Skeletal muscle cell (primary cell): ENCODE measurements around the gene OCA2.

Source experiments
- DNase-seq: peaks from one replicate; pipeline ENCODE4 v3.0.0-alpha.2; 2010; ENCODE audit warnings: low read depth
- H3K4me3 ChIP-seq: 2 replicates; pipeline ENCODE4 v1.5.1; 2011; ENCODE audit warnings: low read depth, mild to moderate bottlenecking, control low read depth, low read length, moderate library complexity

OCA2 gene

DNA sequence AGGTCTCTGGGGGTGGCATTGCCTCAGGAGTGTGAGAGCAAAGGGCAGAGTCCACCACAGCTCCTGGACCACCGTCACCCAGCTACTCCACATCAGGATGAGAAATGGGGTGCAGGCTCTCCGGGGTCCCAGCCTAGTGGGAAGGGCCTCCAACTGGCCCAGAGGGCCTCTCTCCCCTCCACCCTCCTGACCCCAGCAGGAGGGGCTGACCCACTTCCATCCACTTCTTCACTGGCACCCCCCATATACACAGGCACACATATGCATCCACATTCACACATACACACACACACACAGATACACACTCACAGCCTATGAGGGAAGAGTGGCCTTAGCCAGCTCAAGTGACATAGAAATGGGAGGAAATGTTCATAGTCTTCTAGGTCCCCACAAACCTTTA is 286.0 kb downstream of the OCA2 start:
- H3K4me3 ChIP-seq, result no peak overlapping the region
- no peak for DNase-seq

DNA sequence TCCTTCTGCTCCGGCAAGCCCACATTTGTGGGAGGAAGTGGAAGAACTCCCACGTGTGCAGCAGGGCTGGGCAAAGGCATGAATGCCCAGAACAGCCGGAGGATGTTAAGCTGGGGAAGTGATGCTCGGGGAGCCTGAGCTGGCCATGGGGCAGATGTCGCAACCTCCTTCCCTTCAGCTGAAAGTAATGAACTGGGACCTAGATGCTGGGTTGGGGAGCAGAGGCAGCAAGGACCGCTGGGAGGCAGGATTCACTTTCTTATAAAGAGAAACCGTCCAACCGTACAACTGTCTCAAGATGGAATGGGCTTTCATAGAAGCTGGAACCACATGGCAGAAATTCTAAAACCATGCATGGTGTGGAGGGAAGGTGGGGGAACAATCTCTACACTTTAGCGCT is 290.9 kb downstream of the OCA2 start:
- DNase-seq, result no peak
- no peak overlapping the region for H3K4me3 ChIP-seq

DNA sequence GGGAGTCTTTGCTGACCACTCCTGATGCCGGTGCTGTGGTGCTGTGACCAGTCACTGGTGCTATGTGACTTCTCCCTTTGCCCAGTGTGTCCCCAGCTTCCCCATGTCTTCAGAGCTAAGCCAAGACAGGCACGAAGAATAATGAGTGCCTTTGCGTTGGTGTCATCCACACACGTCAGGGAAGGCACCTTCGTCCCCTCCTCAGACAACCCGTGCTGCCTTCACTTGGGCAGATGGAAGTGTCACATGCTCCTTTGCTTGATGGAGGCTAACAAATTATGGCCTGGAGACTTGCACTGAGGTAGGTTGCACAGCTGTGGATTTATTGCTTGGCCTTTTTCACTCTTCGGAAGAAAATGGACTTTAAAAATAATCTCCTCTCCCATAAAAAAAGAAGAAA is 291.8 kb downstream of the OCA2 start:
- H3K4me3 ChIP-seq, result no peak overlapping the region
- DNase-seq, result no peak

DNA sequence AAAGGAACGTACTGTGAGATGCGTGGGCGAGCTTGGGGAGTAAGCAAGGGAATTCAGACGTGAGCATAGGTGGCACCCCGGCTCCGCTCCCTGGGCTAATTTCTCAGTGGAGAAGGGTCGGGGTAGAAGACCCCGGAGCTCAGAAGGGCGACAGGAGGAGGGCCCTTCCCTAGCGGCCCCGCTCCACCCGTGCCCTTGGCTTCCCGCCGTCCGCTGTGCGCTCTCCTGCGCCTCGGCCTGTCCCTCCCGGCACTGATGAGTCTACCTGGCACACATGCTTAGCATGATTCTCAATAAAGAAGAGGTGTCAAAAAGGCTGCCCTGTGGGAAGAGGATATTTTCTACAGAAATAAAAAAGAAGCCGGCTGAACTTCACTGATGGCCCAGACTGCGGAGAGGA is 292.7 kb downstream of the OCA2 start:
- no peak for DNase-seq
- H3K4me3 ChIP-seq, result no peak overlapping the region

DNA sequence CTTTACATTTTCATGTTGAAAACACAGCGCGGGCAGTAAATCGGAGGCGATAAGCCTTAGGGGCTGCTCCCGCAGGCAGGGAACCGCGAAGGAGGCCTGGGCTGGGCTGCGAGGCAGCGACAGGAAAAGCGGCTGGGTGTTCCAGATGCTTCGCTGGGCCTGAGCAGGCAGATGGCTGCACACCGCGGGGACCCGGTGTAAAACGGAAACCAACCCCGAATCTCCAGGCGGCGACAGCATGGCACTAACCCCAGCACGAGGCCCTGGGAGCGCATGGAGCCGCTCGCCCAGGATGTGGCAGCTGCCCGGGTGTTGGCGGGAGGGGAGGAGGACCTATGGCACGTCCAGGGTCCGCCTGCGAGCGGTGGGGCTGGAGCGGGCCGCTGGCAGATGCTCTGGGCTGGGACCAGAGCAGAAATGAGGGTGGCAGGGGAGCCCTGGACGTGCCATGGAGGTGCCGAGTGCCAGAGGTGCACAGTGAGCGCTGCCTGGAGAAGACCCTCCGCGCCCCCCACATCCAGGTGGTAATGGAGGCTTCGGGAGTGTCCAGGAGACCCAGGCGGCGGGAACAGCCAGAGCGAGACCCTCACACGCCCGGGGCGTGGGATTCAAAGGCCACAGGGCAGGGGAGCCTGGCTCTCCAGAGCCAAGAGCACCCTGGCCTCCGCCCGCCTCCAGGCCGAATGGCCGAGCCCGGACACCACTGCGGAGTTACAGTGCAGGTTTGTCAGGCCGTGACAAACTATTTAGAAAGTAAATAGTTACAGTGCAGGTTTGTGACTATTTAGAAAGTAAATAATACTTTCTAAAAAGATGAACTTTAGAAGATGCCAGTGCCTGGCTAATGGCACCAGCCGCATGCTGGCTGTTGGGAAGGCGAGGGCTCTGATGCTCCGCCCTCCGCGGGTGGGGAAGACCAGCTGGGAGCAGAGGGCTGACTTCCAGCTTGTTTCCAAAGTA is 293.6 kb downstream of the OCA2 start:
- DNase-seq, result no peak
- no peak overlapping the region for H3K4me3 ChIP-seq

DNA sequence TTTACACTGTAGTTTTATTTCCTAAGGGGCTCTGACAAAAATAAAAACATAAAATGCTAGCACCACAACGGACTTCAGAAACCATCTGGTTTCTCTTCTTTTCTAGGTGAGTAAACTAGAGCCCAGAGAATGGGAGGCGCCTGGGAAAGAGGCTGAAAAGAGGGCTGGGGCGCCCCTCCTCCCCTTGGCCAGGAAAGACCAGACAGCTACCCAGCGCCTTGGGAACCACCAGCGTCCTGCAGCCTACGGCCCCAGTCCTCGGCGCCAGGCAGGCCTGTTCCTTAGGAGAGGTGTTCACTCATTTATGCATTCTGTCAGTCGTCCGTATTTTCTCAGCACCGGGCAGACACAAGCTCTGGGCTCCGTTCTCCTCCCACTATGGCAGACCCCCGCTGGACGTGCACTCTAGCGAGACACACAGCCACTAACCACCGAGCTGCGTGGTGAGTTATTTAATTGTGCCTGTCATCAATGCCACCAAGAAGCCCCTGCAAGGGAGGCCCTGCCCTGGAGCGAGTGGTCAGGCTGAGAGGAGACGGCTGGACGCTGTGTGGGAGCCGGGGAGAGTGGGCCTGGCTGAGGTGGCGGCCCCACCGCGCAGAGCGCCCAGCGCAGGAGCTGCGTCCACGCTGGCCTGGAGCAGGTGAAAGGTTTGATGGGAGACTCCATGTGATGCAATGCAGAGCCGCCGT is 294.4 kb downstream of the OCA2 start:
- no peak overlapping the region for H3K4me3 ChIP-seq
- no peak for DNase-seq

DNA sequence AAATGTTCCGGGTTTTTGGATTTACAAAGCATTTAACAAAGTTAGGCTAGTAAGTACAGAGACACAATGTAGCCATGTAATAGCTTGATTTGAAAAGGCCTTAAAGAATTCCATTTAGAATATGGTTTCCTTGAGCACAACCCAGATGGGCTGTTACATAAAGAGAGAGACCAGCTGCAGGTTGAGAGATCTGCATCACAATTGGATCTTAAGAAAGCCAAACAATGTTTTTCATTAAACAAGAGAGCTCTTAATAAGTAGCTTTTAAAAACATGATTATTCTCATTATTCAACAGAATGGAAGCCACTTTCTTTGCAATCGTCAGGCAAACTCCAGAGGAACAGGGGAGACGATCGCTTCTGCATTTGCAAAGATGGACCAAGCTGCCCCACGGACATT is 300.3 kb downstream of the OCA2 start:
- DNase-seq, result no peak
- H3K4me3 ChIP-seq, result no peak overlapping the region

DNA sequence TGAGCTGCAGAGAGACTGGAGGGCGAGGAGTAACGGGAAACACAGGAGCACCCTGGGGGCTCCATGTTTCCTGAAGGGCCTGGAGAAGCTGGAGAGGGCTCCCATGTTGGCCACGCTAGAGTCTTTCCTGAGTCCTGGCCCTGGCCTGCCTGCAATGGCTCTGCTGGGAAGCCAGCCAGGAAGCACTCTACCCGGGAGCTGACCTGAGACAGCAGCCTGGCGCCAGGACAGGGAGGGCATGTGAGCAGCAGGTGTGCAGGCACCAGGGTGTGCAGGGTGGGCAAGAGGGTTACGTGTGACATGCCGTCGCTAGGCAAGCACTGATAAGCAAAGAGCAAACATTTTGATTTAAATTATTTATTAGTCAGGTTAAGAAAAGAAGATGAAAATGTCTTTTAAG is 301.4 kb downstream of the OCA2 start:
- DNase-seq, result no peak
- H3K4me3 ChIP-seq, result no peak overlapping the region

DNA sequence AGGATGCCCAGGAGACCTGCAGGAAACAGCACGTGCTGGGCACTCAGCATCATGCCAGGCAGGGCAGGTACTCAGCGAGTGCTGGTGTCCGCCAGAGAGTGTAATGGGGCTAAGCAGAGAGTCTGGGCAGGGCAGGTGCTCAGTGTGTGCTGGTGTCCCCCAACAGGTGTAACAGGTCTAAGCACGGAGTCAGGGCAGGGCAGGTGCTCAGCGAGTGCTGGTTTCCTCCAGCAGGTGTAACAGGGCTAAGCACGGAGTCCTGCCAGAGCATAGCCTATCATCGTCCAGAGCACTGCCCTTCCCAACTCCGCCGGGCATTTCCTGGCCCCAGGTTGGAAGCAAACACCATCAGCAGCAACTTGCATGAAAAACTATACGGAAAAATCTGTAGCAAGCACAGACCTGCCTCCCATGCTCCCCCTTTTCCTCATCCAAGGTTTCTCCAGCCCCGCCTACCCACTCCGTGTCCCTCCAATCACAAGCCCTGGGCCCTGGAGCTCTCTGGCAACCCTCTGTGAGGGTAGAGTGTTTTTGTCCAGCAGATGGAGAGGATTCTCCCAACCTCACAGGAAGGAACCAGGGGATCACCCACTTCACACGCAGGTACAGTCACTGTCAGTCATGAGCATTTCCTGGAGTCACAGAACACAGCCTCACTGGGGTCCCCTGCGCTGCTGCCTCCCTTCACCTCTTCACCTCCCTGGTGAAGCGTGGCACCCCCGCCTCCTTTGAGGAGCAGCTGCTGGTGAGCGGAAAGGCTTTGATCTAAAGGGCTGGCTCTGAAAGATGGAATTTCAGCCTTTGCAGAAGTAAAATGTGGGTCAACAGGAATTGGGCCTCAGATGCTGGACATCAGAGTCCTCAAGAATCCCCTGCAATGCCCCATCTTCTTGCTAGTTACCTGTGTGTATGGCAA is 302.5 kb downstream of the OCA2 start:
- H3K4me3 ChIP-seq, result no peak overlapping the region
- no peak for DNase-seq

DNA sequence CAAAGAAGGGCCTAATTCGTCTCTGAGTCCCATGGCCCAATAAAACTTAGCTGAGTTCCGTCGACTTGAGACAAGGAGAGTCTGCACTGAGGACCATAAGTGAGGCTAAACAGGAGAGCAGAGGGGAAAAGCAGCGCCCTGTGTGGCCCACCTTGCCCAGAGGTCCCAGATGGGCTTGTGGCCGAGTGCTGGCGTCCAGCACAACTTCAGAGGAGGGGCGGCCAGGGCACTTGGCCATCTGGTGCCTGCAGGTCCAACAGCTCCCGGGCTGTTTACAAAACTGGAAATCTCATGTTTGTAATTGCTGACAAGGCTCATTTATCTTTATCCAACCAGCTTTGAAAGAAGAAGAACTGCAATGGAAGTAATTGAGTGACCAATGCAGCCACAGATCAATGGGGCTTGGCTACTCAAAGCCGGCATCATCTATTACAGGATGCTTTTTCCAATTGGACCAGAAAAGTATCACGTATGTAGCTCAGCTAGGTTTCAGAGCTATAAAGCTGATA is 306.3 kb downstream of the OCA2 start:
- no peak overlapping the region for H3K4me3 ChIP-seq
- DNase-seq, result no peak

DNA sequence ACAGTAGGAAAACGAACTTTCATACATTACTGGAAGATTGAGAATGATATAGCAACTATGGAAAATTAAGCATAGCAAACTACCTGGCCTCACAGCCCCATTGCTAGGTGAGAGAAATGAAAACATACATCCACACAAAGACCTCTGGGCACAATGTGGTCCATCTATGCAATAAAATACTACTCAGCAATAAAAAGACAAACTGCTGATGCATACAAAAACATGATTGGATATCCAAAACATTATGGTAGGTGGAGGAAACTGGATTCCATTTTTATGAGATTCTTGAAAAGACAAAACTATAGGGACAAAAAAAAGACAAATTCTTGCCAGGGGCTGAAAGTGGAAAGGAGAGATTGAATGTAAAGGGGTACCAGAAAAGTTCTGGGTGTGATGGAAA is 308.8 kb downstream of the OCA2 start:
- no peak for DNase-seq
- H3K4me3 ChIP-seq, result no peak overlapping the region

DNA sequence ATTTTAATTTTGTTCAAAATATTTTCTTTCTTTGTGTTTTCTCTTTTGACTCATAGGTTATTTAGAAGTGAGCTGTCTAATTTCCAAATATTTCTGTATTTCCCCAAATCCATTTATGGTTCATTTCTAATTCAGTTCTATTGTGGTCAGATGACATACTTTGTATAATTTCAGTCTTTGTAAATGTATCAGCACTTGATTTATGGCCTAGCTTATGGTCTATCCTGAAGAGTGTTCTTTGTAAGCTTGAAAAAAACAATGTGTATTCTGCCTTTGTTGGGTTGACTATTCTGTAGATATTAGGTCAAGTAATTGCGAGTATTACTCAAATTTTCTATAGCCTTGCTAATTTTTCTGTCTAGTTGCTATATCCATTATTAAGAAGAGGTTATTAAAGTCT is 311.2 kb downstream of the OCA2 start:
- DNase-seq, result no peak
- H3K4me3 ChIP-seq, result no peak overlapping the region

DNA sequence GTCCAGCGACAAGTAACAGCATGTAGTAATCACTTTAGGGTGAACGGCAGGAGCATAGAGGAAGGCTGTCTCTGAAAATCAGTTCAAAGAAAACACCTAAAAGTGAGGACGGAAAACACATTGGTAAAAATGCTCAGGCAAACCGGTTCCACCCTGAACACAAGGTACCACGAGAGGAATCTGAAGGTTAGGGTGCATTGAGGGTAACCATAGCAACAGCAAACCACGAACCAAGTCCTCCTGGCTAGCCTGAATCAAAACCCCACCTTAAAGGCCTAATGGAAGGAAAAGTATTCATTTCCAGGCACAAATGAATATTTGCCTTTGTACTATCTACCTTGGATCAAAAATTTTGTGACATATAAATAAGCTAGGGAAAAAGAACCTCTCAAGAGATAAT is 315.0 kb downstream of the OCA2 start:
- DNase-seq, result no peak
- no peak overlapping the region for H3K4me3 ChIP-seq

DNA sequence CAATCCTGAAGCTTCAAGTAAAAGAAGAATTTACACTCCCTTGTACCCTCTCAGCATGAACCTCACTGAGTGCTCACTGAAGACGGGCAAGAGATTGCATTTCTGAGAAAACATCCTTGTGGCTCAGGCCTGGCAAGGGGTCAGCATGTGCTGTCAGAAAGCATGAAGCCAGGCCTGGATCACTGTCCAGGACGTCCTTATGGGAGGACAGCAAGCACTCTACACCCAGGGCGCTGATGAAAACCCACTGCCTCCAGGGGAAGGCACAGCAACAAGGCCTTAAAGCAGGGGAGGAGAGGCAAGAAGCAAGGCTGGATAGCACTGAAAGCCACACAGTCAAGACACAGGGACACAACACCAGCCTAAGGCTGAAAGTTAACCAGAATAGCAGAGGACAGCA is 315.4 kb downstream of the OCA2 start:
- no peak for DNase-seq

DNA sequence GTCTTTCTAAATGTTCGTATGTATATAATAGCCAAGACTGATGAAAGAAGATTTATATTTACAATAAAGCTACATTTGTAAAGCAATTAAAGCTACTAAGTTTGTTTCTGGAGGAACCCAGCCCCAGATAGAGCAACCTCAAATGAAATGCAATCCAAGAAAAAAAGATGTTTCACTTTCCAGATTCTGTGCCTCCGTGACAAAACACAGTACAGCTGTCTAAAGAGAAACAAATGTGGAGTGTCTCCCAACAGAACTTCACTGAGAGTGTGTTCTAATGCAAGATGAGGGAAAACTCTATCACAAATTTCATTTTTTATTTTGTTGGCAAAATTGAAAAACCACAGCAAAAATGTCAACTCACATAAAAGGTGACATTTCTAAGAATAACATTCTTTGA is 317.0 kb downstream of the OCA2 start:
- no peak overlapping the region for H3K4me3 ChIP-seq
- DNase-seq, result no peak

More for the DNA sequence above, 315.4 kb downstream of the OCA2 start:
- H3K4me3 ChIP-seq, result no peak overlapping the region

DNA sequence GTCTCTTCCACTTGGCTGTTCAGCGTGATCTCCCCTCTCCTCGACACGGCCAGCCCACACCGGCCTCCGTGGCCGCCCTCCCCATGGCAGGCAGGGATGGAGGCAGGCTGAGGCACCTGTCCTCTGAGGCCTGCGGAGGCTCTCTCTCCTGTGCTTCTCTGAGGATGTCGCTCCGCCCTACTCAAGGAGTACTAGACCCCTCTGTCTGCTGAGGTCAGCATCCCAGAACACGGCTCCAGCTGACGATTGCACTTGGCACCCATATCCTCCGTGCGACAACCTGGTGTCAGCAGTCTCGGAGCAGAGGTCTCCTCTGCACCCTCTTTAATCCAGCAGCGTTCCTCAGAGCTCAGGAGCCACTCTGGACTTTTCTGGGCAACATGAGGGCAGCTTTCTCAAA is 322.6 kb downstream of the OCA2 start:
- DNase-seq, result no peak
- no peak overlapping the region for H3K4me3 ChIP-seq

DNA sequence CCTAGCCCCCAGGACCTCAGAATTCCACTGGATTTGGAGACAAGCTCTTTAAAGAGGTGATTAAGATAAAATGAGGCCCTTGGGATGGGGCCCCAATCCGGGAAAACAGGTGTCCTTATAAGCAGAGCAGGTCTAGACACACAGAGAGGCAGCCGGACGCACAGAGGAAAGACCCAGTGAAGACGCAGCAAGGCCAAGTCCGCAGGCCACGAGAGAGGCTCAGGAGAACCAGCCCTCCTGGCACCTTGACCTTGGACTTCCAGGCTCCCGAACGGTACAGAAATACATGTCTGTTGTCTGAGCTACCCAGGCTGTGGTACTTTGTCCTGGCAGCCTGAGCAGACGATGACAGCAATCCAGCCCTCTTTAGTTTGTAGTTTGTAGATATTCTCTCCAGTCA is 324.5 kb downstream of the OCA2 start:
- DNase-seq, result no peak
- no peak overlapping the region for H3K4me3 ChIP-seq

DNA sequence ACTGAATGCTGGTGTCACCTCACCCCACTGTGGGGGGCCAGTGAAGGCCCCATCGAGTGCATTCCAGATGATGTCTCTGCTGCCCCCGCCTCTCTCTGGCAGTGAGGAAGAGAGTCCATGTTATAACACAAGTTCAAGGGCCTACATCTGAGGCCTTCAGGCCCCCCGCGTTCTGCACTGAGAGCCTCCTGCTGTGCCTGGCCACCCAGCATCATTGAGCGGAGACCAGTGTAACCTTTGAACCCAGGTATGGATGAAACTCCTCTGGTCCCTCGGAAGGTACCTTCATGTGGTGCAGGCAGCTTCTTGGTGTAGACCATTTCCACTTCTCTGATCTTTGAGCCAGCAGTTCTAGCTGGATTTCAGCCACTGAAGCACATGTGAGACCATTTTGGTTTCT is 324.9 kb downstream of the OCA2 start:
- DNase-seq, result no peak
- no peak overlapping the region for H3K4me3 ChIP-seq

DNA sequence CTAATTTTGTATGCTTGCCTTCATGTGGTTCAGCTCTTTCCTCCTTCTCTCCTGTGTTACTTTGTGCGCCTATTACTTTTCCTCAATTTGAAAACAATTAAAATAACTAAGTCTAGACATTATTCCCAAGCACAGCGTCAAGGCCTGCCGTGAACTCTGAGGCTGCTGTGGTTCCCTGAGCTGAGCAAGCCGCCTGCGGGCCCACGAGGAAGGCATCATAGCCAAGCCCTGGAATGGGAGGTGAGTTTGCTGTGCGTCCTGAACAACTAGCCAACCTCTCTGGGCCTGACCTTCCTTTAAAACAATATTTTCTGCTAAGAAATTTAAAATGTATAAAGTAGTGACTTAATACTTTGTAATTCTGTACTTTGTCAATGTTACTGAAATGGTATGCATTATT is 327.2 kb downstream of the OCA2 start:
- no peak for DNase-seq
- H3K4me3 ChIP-seq, result no peak overlapping the region
